HG03135 (cell line): ENCODE measurements around the gene ARIH2.
A peak's percentile ranks its signal among the peaks of the same experiment; 100 is the strongest.
"Not testable (repeated sequence)": the region's sequence is repeated elsewhere in the genome, so short reads cannot be mapped to it uniquely, and the experiment has no call there.

Experiments
- ATAC-seq: cut with Tn5 transposase; IDR thresholded peaks from one replicate; pipeline ENCODE4 v1.9.1; 2021; ENCODE audit warnings: mild to moderate bottlenecking, moderate library complexity; ENCODE audit not compliant: unreplicated experiment

Gene ARIH2

GRCh38 chr3:48999085-48999858, 80.6 kb downstream of the ARIH2 start:
- ATAC-seq: no peak

DNA sequence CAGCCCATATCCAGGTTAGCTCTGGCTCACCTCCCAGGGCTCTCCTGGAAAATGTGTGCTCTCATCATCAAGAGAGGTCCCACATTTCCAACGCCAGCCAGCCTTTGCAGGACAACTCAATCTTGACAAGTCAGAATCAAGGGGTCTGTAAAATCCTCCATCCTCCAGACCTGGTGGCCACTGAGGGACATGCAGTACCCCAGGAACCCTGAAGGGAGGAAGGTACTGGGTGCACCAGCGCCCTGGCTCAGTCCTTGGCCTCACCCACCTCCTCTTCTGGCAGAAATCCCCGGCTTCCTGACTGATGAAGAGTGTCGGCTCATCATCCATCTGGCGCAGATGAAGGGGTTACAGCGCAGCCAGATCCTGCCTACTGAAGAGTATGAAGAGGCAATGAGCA, 82.5 kb downstream of the ARIH2 start:
- no peak for ATAC-seq

- no peak for ATAC-seq
Measured at GRCh38 chr3:49004352-49005302, 86.0 kb downstream of the ARIH2 start.

DNA sequence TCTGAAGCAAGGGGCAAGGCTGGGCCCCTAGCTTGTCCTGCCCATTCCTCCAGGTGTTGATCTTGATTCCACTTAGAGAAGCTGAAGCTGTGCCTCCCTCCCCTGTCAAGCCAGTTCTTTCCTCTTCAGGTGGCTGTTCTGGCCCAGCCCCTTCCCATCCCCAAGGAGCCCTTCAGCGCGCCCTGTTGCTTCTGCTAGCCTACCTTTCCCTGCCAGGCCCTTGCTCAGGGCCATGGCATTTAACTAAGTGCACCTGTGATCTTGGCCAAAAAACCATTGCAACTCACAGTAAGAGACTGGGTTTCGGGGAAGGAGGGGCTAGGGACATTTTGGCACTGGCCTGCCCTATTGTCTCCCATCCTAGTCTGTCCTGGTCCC, 86.7 kb downstream of the ARIH2 start:
- no peak for ATAC-seq

DNA sequence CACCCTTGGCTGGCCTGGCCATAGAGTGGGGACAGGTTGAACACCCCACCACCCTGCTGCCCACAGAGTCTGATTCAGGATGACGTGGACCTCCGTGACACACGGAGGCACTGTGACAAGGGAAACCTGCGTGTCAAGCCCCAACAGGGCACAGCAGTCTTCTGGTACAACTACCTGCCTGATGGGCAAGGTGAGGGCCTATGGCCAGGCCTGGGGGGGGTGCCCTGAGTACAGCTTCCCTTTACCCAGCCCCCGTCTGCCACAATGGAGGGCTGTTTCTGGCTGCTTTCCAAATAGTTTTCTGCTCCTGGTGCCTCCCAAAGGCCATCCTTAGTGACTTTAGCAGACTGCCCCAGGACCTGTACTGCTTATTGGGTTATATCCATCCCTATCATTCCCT, 87.4 kb downstream of the ARIH2 start:
- no peak for ATAC-seq

- peak; percentile 2 for ATAC-seq
Measured at GRCh38 chr3:49006408-49007067, 87.9 kb downstream of the ARIH2 start.

GRCh38 chr3:49007068-49007770, 88.6 kb downstream of the ARIH2 start, which contains the start of gene WDR6:
Gene WDR6, plus strand, starts transcription at chr3:49007391. Its CDS starts 41 bp downstream, at chr3:49007432.
- peak; percentile 86 for ATAC-seq

- ATAC-seq: peak; percentile 26
Measured at GRCh38 chr3:49007771-49008528, 89.3 kb downstream of the ARIH2 start.

DNA sequence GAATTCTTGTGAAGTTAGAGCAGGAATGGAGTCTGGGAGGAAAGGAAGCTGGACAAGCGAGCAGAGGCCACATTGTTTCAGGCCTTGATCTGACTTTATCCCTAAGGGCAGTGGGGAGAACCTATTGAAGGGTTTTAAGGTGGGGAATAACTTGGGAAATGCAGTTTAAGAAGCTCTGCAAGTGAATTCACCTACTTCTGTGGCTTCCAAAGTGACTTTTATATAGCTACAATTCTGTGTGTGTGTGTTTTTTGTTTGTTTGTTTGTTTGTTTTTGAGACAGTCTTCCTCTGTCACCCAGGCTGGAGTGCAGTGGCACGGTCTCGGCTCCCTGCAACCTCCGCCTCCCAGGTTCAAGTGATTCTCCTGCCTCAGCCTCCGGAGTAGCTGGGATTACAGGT, 90.0 kb downstream of the ARIH2 start:
- not testable (repeated sequence) for ATAC-seq

- no peak for ATAC-seq
Measured at GRCh38 chr3:49009396-49009795, 90.8 kb downstream of the ARIH2 start.

- no peak for ATAC-seq
Measured at GRCh38 chr3:49012441-49013017, 93.9 kb downstream of the ARIH2 start.

GRCh38 chr3:49013113-49013737, 94.6 kb downstream of the ARIH2 start:
- no peak for ATAC-seq

DNA sequence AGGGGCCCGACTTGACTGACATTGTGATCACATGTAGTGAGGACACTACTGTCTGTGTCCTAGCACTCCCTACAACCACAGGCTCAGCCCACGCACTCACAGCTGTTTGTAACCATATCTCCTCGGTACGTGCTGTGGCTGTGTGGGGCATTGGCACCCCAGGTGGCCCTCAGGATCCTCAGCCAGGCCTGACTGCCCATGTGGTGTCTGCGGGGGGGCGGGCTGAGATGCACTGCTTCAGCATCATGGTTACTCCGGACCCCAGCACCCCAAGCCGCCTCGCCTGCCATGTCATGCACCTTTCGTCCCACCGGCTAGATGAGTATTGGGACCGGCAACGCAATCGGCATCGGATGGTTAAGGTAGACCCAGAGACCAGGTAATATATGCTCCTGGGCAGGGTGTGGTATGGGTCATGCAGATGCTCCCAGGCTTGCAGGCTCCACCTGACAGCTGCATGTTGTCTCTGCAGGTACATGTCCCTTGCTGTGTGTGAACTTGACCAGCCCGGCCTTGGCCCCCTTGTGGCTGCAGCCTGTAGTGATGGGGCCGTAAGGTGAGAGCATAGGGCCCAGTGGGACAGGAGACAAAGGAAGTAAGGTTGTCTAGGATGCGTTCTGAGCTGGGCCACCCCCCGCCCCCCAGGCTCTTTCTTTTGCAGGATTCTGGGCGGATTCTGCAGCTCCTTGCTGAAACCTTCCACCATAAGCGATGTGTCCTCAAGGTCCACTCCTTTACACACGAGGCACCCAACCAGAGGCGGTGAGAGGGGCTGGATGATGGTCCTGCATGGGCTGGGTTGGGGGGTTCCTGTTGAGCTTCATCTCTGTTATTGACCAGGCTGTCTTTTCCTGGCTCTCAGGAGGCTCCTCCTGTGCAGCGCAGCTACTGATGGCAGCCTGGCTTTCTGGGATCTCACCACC, 95.4 kb downstream of the ARIH2 start:
- ATAC-seq: no peak

- ATAC-seq: no peak
Measured at GRCh38 chr3:49015072-49015471, 96.4 kb downstream of the ARIH2 start.

- ATAC-seq: no peak
Measured at GRCh38 chr3:49015765-49016164, 97.1 kb downstream of the ARIH2 start.

DNA sequence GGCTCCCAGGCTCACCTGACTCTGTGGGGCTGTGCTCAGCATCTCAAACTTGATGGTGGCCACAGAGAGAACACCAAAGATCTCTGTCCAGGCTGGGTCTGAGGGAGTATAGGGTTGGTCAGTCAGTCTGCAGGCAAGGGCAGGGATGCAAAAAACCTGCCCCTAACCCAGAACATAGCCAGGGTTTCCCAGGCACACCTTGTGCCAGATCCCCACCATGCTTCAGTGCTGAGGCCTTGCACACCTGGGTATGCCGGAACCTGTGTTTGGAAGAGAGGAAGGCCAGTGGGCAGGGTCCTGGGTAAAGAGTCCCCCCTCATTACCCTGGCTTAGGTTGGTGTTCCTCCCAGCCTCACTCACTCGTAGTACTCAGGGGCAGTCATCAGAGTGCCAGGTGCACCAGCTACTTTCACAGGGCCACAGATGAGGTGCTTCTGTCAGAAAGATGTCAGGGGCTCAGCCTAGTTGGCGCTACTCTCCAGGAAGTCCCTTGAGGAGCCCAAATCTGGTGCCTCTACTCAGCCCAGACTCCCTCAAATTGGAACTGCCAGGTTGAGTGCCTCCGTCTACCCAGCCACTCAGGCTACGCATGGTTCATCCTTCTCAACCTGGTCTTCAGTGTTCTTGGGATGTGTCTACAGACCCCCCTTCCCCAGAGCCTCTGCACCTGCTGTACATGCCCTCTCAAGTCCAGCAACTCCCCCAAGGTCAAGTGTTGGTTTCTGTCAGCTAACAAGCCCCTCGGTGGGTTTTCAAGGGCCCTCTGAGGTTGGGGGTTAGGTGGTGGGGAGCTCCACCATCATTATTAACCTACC, 98.0 kb downstream of the ARIH2 start:
- no peak for ATAC-seq

DNA sequence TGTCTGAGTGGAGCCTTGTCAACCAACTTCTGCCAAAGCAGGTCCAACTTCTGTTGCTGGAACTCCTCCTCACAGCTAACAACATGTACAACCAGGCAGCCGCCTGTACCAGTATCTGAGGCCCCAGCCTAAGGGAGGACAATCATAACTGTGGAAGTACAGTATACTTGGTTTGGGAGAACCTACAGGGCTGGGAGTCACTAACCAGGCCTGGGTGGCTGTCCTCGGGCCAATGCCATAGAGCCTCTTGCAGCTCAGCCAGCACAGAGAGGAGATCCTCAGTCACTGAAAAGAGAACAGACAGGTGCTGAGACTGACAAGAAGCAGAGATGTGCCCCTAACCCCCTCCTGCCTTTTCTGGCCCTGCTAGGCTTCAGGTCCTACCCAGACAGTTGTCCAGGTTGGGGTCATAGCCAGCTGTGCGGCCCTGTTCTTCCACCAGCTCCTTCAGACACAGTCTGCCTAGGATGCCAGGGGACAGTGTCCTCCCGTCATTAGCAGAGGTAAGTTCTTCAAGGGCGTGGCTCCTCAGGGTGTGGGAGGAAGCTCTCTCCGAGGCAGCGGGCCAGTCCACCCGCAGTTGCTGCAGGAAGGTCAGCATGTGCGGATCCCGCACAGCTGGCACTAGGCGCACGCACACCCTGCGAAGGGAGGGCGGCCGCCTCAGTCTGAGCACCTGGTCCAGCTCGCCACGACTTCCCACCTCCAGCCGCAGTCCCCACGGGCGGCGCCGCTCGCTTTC, 98.8 kb downstream of the ARIH2 start:
- ATAC-seq: no peak
